AG08395 (cell line): ENCODE measurements around the gene ARHGEF10L.
"Not testable (repeated sequence)": the region's sequence is repeated elsewhere in the genome, so short reads cannot be mapped to it uniquely, and the experiment has no call there.

Source experiments
- DNase-seq: peaks from one replicate; pipeline ENCODE4 v3.0.0; 2012; ENCODE audit warnings: mixed read lengths, low spot score

Gene ARHGEF10L

GRCh38 chr1:17611991-17612390 is 72.5 kb downstream of the ARHGEF10L start:
- DNase-seq, result peak; percentile 78

GRCh38 chr1:17612831-17613230 is 73.3 kb downstream of the ARHGEF10L start:
- no peak for DNase-seq

GRCh38 chr1:17614586-17614985 is 75.1 kb downstream of the ARHGEF10L start:
- DNase-seq, result no peak

GRCh38 chr1:17615157-17615556 is 75.7 kb downstream of the ARHGEF10L start:
- no peak for DNase-seq

- DNase-seq, result no peak
These were observed 76.5 kb downstream of the ARHGEF10L start for GRCh38 chr1:17615959-17616358.

GRCh38 chr1:17616731-17617279 is 77.3 kb downstream of the ARHGEF10L start:
- DNase-seq, result no peak

GRCh38 chr1:17617787-17618557 is 78.5 kb downstream of the ARHGEF10L start:
- DNase-seq, result no peak

GRCh38 chr1:17618558-17619247 is 79.2 kb downstream of the ARHGEF10L start:
- DNase-seq, result no peak

- DNase-seq, result no peak
These were observed 81.0 kb downstream of the ARHGEF10L start for GRCh38 chr1:17620448-17620847.

GRCh38 chr1:17621691-17622090 is 82.2 kb downstream of the ARHGEF10L start:
- no peak for DNase-seq

- no peak for DNase-seq
These were observed 83.3 kb downstream of the ARHGEF10L start for GRCh38 chr1:17622823-17623222.

GRCh38 chr1:17624611-17625233 is 85.2 kb downstream of the ARHGEF10L start:
- peak; percentile 75 for DNase-seq

- DNase-seq, result no peak
These were observed 87.9 kb downstream of the ARHGEF10L start for GRCh38 chr1:17627239-17628052.

GRCh38 chr1:17629046-17629445 is 89.5 kb downstream of the ARHGEF10L start:
- not testable (repeated sequence) for DNase-seq

GRCh38 chr1:17629460-17629859 is 90.0 kb downstream of the ARHGEF10L start:
- no peak for DNase-seq

- peak; percentile 84 for DNase-seq
These were observed 90.7 kb downstream of the ARHGEF10L start for GRCh38 chr1:17630048-17630830.

GRCh38 chr1:17630986-17631385 is 91.5 kb downstream of the ARHGEF10L start:
- DNase-seq, result no peak

- DNase-seq, result no peak
These were observed 91.9 kb downstream of the ARHGEF10L start for GRCh38 chr1:17631410-17631809.

- no peak for DNase-seq
These were observed 92.6 kb downstream of the ARHGEF10L start for GRCh38 chr1:17632106-17632505.

- DNase-seq, result peak; percentile 79
These were observed 93.2 kb downstream of the ARHGEF10L start for GRCh38 chr1:17632541-17633184.
